DMS53 treated with DMSO at 0.1 percent for 48 hours (cell line): ENCODE data around the gene SASH1.

Experiments
- DNase-seq: peaks from one replicate; lab custom pipeline; 2025; ENCODE audit not compliant: unreplicated experiment; lab: John Stamatoyannopoulos, UW

The SASH1 gene

DNA sequence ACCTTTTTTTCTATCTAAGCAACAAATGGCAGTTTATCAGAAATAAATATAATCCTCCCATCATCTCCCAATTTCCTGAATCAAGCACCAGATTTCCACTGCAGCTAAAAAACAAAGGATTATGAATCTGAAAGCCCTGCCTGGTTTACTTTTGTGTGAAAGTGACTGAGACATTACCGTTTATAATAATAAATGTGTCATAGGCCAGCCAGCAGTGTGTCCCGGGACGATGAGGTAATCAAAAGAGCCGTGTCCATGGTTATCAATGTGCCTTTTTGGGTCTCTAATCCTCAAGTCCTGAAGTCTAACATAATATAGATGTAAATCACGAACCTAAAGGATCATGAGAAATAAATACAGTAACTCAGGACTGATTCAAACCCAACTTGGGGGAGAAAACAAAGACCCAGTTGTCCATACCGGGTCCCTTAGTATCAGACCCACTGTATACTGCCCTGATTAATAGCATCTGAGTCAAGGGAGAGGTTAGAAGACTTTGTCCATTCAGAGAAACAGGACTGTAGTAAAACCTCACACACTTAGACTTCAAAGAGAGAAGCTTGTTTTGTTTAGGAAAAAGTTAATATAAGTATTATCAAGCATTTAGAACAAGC, 149.1 kb downstream of the SASH1 start:
- DNase-seq, result no peak

DNA sequence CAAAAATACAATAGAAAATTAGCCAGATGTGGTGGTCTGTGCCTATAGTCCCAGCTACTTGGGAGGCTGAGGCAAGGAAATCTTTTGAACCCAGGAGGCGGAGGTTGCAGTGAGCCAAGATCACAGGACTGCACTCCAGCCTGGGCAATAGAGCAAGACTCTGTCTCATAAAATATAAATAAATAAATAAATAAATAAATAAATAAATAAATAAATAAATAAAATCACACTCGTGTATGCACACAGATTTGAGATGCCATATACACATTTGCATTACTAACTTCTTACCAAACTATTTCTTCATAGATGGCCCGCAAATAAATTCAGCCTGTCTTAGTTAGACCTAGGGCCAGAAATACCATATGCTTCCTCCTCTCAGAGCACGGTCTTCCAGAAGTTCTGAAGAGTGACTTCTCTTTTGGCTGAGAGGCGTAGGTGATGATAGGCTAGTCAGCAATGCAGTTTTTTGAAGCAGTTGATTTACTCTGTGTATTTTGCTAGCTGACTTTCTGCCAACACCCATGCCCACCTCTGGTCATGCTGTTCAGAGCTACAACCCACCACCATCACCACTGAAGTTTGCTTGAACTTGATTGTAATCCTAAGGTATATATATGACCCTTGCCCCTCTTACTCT, 150.1 kb downstream of the SASH1 start:
- DNase-seq, result no peak

DNA sequence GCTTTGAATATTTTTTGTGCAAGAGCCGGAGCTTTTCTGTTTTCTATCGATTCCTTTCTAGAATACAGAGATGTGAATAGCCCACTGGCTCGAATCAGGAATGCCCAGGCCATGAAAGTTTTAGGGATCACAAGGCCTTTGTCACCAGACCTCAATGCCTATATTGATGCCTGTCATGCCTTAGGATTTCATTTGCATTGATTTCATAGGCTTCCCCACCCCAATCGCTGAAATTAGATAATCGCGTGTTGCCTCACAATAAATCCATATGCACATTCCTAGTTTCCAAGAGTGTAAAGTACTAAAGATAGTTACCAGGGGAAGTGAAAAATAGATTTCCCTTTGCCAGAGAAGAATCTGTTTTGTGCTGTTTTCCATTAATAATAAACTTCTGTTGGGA, 150.8 kb downstream of the SASH1 start:
- no peak for DNase-seq

- DNase-seq, result no peak
These were observed 151.6 kb downstream of the SASH1 start for GRCh38 chr6:148494226-148494625.

DNA sequence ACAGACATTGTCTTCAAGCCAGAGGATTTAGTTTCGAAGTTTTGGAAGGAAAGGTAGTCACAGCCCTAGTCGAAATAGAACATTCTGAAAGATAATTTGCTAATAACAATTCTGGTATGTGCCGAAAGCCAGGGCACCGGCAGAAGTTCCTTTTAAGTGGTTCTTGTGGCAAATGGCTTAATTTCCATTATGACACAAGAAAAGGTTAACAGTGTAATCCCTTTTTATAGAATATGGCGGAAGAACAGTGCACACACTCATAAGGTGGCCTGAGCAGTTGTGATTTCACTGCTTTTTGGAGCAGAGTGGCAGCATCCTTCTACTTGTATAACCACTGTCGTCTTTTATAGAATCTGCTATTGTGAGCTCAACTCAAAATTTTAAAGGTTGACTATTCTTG, 152.4 kb downstream of the SASH1 start:
- DNase-seq, result no peak

DNA sequence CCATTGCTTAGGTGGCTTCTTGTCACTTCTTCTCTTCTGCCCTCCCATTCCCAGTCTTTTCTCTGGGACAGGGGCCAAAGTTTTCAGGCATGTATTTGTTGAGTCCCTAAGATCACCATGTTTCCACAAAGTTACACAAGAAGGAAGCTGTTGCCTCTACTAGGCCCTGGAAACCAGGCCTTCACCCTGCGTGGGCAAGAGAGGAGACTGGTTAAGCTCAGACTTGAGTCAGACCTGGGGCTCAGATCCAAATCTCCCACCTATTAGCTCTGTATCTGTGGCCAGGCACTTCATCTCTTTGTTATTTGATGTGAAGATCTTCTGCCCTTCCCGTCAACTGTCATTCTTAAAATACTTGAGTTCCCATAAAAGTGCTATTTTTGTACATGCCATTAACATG, 154.6 kb downstream of the SASH1 start:
- no peak for DNase-seq

DNA sequence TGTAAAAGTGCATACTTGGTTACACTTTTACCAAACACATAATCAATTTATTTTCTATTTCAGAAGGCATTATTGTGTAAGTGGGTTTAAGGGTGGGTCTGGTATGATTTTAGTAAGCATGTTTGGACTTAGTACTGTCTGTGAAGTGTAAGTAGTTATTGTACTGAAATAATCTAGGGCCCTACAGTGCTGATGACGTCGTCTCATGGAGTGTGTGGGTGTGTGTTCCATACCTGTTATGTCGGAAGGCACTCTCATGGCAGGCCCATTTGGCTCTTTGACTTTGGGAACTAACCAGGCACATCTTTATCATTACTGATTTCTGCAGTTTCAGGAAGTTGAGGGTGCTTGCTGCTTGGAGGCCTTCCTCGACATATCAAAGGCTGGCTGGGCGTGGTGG, 155.1 kb downstream of the SASH1 start:
- DNase-seq, result no peak

DNA sequence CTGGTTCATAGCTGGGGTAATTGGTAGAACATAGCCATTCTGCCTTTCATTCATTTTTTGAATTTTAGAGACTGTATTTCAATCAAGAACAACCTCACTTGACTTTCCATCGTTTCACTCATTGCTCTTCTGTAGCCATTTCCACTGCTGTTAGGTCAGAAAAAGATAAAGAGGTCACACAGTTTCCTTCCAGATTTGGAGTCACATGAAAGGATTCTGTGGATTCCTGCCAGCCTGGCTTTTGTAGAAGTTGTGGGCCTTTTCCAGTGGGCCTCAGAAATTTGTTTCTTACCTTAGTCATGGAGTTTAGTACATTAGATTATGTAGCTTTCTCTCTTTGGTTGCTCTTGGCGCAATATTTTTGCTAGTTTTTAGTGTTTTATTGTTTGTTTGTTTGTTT, 157.8 kb downstream of the SASH1 start:
- DNase-seq, result no peak

- DNase-seq, result no peak
These were observed 158.5 kb downstream of the SASH1 start for GRCh38 chr6:148501178-148501590.

GRCh38 chr6:148502083-148502772, 159.6 kb downstream of the SASH1 start:
- DNase-seq, result no peak

DNA sequence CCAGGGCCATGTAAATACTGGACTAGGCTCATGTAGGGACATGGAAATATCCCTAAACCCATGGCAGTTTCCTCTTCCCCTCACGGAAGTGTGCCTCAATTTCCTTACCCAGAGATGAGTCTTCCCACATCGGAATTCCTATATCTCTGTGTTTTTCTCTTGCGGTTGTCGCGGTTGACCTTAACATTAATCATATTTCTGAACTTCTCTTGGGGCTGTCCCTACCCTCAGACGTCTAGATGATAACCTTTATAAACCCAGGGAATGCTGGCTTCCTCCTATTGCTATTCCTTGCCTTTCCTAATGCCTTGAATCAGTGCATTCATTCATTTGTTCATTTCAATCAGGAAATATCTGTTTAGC, 160.1 kb downstream of the SASH1 start:
- DNase-seq, result no peak

- no peak for DNase-seq
These were observed 161.1 kb downstream of the SASH1 start for GRCh38 chr6:148503703-148504102.

DNA sequence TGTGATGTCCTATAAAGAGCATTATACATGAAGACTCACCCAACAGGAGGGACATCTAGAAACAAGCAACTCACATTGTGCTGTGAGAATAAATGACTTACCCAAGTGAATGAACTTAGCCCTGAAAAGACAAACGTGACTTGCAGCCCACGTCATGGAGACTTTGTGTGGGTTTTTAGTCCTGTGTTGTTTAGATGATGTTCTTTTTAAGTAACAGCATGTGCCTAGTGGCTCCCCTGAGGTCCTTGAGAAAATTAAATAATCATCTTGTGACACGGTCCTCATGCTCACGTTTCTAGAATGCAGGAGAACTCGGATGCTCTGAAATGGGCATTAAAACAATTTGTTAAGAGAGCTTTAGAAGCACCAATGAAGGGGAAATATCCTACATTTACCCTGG, 165.1 kb downstream of the SASH1 start:
- DNase-seq, result no peak

DNA sequence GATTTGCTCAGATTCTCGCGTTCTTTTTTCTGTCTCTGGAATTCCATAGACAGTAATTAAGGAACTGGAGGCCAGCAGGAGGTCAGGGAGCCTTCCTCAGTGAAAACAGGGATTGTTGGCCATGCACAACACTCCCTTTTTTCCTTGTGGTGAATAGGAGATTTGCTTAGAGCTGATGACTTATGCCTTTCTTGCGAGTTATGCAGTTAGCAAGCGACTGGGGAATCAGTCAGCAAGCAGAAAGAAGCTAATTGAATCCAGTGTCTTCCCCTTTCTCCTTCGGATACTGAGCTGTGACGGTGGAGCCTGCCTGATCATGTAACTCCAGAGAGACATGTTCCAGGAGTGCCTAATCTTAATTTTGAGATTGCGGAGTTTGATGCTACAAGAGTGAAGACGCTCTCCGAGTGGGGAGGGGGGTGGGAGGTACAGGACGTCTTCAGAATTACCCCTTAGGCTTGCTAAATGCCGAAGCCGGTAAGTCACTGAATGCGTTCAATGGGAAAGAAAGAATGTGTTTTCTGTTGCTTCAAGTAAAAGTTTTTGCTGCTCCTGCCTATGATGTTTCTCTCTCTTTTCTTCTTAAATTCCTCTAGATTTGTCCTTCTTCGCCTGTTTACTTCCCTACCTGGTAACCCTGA, 165.9 kb downstream of the SASH1 start:
- no peak for DNase-seq

DNA sequence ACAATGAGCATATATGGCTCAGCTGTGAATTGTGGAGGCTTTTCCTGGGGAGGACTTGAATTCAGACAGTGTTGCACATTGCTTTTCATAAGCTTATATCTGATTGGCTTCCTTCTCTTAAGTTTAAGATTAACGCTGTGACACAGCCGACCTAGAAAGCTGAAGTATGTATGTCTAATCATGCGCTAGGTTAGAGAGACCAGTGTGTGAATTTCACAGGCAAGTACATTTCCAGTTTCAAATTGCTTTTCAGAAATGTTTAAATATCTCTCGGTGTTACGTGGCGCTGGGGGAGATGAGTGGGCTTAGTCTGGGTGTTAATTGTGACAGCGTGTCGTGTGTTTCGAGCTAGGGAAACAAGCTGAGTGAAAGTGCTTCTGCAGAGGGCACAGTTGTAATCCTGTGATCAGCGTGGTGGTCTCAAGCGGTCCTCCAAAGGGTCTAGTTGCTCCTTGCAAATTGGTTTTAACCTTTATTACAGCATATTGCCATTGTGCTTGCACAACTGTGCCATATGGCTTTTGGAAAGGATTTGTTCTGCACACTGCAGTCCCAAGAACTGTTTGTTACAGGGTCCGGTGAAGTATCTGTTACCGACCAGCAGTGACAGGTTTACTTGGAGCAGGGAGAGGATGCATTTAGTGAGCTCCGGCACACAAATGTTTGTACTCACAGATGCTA, 166.6 kb downstream of the SASH1 start:
- DNase-seq, result no peak

GRCh38 chr6:148509800-148510581, 167.4 kb downstream of the SASH1 start:
- DNase-seq, result no peak

- no peak for DNase-seq
These were observed 170.8 kb downstream of the SASH1 start for GRCh38 chr6:148513145-148514071.

DNA sequence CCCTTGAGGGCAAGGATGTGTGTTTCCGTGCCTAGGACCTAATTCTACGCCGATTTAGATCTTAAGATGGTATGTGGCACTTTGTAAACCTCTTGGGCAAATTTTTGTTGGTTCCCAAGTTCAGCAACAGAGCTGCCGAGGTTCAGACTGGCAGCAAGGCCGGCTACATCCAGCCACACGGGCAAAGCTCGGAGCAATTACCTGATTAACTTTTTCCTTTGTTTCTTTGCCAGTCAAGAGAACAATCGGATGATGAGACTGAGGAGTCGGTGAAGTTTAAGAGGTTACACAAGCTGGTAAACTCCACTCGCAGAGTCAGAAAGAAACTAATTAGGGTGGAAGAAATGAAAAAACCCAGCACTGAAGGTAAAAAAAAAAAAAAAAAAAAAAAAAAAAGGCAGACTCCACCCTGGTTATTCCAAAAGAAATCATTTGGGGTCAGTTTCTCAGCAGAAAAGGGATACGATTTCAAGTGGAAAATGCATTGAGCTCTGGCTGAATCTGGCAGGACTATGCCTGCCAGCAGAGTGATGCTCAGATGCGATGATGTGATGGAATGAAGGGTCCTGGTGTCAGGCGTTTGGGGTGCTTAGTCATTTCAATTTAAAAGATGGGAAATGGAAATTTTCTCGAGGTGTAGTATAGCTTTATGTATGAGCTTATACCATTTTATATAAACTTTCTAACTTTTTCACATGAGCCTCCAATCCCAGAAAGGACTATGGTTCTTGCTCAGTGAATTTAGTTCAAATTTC, 171.6 kb downstream of the SASH1 start:
- no peak for DNase-seq

DNA sequence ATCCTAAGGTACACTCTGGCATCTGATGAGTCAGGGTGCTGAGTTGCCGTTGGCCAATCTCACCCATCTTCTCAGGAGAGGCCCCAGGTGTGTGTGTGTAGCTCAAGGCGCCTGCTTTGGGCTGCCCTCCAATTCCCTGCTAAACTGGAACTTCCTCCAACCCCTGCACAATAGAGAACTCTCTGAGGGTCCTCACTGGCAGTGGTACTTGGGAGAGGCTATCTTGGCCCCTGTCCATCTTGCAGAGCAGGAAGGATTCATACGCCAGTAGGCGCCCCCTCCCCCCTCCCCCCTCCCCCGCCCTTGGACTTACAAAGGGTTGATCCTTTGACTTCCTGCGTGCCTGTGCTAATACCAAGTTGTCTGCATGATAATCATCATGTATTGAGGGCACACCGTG, 173.6 kb downstream of the SASH1 start:
- no peak for DNase-seq
